Panc1 (cell line): ENCODE results near the gene PNKD. TPM values are rescaled to one million over a fixed set of nuclear protein-coding genes. Genes with fewer than 3 reads are reported as not detected.

Experiments
- ATAC-seq: fragments of 200-7000 bp; cut with Tn5 transposase; 2 replicates; pipeline ENCODE4 v1.9.1; 2020; ENCODE audit warnings: mild to moderate bottlenecking, moderate library complexity
- BruUV-seq: library from RNA; stranded (reverse); fragments of 400-500 nt; replicated peaks from 2 replicates; lab custom pipeline; 2021; lab: Mats Ljungman, UMichigan
- CTCF ChIA-PET: fragments of 300-600 bp; sonication (Branson Sonifier 250); formaldehyde crosslinking; loops from one replicate; lab custom pipeline; 2022; ENCODE audit warnings: antibody characterized with exemption; lab: Charles Lee
- POLR2A ChIA-PET: fragments of 300-600 bp; sonication (Branson Sonifier 250); formaldehyde crosslinking; loops from one replicate; lab custom pipeline; 2022; ENCODE audit warnings: antibody characterized with exemption; lab: Charles Lee
- DNase-seq: peaks from one replicate; pipeline ENCODE4 v3.0.0-alpha.2; 2010; ENCODE audit warnings: low read depth, low spot score
- H3K27ac ChIP-seq: 2 replicates; pipeline ENCODE4 v1.5.1; 2011; ENCODE audit warnings: mild to moderate bottlenecking, low read length, inconsistent platforms
- H3K27me3 ChIP-seq: fragments of 200-500 bp; sonication (Bioruptor generic); 2 replicates; pipeline ENCODE4 v1.6.0; 2014; ENCODE audit warnings: low read length, inconsistent platforms; ENCODE audit not compliant: control insufficient read depth, insufficient read depth
- H3K36me3 ChIP-seq: fragments of 200-500 bp; sonication (Bioruptor generic); 2 replicates; pipeline ENCODE4 v1.5.1; 2014; ENCODE audit warnings: inconsistent platforms, mild to moderate bottlenecking, low read length, moderate library complexity; ENCODE audit not compliant: control insufficient read depth, insufficient read depth
- H3K4me1 ChIP-seq: 2 replicates; pipeline ENCODE4 v1.5.1; 2011; ENCODE audit warnings: inconsistent platforms, mild to moderate bottlenecking, low read length, moderate library complexity; ENCODE audit not compliant: control insufficient read depth, insufficient read depth
- H3K4me3 ChIP-seq, 2 experiments: 2 replicates each; pipeline ENCODE4 v1.5.1; 2011 to 2012; ENCODE audit warnings: low read depth in 2 of 2, low read length in 2 of 2, mild to moderate bottlenecking in 2 of 2, inconsistent platforms in 1 of 2, moderate library complexity in 1 of 2
- H3K9me3 ChIP-seq: fragments of 200-500 bp; sonication (Bioruptor generic); 2 replicates; pipeline ENCODE4 v1.5.1; 2014; ENCODE audit warnings: low read depth, mild to moderate bottlenecking, inconsistent platforms, low read length, moderate library complexity; ENCODE audit not compliant: control insufficient read depth, insufficient read depth
- POLR2AphosphoS5 ChIP-seq: IDR thresholded peaks from 2 replicates; pipeline ENCODE4 v1.6.1; 2012; ENCODE audit warnings: mild to moderate bottlenecking, low read depth, low read length, moderate library complexity
- SIN3A ChIP-seq: IDR thresholded peaks from 2 replicates; pipeline ENCODE4 v1.6.1; 2012; ENCODE audit warnings: low read depth, mild to moderate bottlenecking, low read length, moderate library complexity, borderline replicate concordance; ENCODE audit not compliant: insufficient read depth
- TCF7L2 ChIP-seq: IDR thresholded peaks from 2 replicates; pipeline ENCODE4 v1.6.1; 2011; ENCODE audit warnings: mild to moderate bottlenecking, low read depth, low read length, inconsistent platforms
- in situ Hi-C: cut with HindIII; loops from 2 replicates; pipeline ENCODE4 v1.10.0; 2016; ENCODE audit warnings: low sequenced_read_pairs, low pct_unique_long_range_greater_than_20kb
- intact Hi-C: fragments of 100-400 bp; cut with micrococcal nuclease; formaldehyde crosslinking; loops from one replicate; pipeline ENCODE4 v1.10.0; 2022; ENCODE audit not compliant: unreplicated experiment
- total RNA-seq: library from RNA; stranded (reverse); gene quantifications from one replicate; pipeline ENCODE4 v1.2.1, GENCODE V29; 2021; ENCODE audit not compliant: unreplicated experiment
- TF ChIP-seq, protein P1 (sequence below): fragments of 450-650 bp; IDR thresholded peaks from 2 replicates; pipeline ENCODE4 v1.5.1; 2017; ENCODE audit warnings: mild to moderate bottlenecking
- TF ChIP-seq, protein P2 (sequence below), 2 experiments: IDR thresholded peaks; 2 replicates each; pipeline ENCODE4 v1.6.1; 2011 to 2012; ENCODE audit warnings: low read depth in 2 of 2, control low read depth in 1 of 2, low read length in 1 of 2, mild to moderate bottlenecking in 1 of 2, moderate library complexity in 1 of 2; ENCODE audit not compliant: insufficient read depth in 1 of 2

The PNKD gene
- total RNA-seq, 1 experiment from 2014 or later: 49.0 TPM

GRCh38 chr2:218266316-218266979 is 3.9 kb upstream of the PNKD start:
- Histone ChIP-seq H3K27ac (no peak overlapping the region), H3K36me3 (peaks cover 13% of the 10 kb centered on the region), H3K9me3 (no peaks in the 10 kb centered on the region), H3K4me1 (peaks cover 12% of the 10 kb centered on the region), H3K4me3 (no peak overlapping the region), H3K27me3 (no peaks in the 10 kb centered on the region)
- DNase-seq (no peak), ATAC-seq (no peak)
- ChIA-PET CTCF (interaction anchor here (0.5 kb wide), 1 partner anchor 23 kb away, joined by 4 read pairs; no protein-coding TSS in a partner anchor), POLR2A (no interaction called here)
- BruUV-seq: no TSS peak
- intact Hi-C loops: no loop called here
- TF ChIP-seq, protein P1, sequence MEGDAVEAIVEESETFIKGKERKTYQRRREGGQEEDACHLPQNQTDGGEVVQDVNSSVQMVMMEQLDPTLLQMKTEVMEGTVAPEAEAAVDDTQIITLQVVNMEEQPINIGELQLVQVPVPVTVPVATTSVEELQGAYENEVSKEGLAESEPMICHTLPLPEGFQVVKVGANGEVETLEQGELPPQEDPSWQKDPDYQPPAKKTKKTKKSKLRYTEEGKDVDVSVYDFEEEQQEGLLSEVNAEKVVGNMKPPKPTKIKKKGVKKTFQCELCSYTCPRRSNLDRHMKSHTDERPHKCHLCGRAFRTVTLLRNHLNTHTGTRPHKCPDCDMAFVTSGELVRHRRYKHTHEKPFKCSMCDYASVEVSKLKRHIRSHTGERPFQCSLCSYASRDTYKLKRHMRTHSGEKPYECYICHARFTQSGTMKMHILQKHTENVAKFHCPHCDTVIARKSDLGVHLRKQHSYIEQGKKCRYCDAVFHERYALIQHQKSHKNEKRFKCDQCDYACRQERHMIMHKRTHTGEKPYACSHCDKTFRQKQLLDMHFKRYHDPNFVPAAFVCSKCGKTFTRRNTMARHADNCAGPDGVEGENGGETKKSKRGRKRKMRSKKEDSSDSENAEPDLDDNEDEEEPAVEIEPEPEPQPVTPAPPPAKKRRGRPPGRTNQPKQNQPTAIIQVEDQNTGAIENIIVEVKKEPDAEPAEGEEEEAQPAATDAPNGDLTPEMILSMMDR: no peak
- TF ChIP-seq TCF7L2: no peak
- no peak for TF ChIP-seq POLR2AphosphoS5
- TF ChIP-seq SIN3A: no peak
- TF ChIP-seq, protein P2, sequence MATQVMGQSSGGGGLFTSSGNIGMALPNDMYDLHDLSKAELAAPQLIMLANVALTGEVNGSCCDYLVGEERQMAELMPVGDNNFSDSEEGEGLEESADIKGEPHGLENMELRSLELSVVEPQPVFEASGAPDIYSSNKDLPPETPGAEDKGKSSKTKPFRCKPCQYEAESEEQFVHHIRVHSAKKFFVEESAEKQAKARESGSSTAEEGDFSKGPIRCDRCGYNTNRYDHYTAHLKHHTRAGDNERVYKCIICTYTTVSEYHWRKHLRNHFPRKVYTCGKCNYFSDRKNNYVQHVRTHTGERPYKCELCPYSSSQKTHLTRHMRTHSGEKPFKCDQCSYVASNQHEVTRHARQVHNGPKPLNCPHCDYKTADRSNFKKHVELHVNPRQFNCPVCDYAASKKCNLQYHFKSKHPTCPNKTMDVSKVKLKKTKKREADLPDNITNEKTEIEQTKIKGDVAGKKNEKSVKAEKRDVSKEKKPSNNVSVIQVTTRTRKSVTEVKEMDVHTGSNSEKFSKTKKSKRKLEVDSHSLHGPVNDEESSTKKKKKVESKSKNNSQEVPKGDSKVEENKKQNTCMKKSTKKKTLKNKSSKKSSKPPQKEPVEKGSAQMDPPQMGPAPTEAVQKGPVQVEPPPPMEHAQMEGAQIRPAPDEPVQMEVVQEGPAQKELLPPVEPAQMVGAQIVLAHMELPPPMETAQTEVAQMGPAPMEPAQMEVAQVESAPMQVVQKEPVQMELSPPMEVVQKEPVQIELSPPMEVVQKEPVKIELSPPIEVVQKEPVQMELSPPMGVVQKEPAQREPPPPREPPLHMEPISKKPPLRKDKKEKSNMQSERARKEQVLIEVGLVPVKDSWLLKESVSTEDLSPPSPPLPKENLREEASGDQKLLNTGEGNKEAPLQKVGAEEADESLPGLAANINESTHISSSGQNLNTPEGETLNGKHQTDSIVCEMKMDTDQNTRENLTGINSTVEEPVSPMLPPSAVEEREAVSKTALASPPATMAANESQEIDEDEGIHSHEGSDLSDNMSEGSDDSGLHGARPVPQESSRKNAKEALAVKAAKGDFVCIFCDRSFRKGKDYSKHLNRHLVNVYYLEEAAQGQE (IDR thresholded peaks at IDR 0.05; ENCODE audit: insufficient read depth in 1 of 2, low read depth in 2 of 2, low read length in 1 of 2): no peak
- in situ Hi-C loops: no loop called here

GRCh38 chr2:218267259-218267658 is 3.1 kb upstream of the PNKD start:
- H3K9me3 ChIP-seq: no peaks in the 10 kb centered on the region
- POLR2A ChIA-PET: no interaction called here
- no TSS peak for BruUV-seq
- no peak overlapping the region for H3K4me3 ChIP-seq
- no peak for TF ChIP-seq SIN3A
- TF ChIP-seq POLR2AphosphoS5: no peak
- TF ChIP-seq, protein P1: no peak
- TF ChIP-seq, protein P2 (IDR thresholded peaks at IDR 0.05; ENCODE audit: insufficient read depth in 1 of 2, low read depth in 2 of 2, low read length in 1 of 2): no peak
- TF ChIP-seq TCF7L2: no peak
- H3K27me3 ChIP-seq: no peaks in the 10 kb centered on the region
- H3K36me3 ChIP-seq: peaks cover 13% of the 10 kb centered on the region
- no peak for DNase-seq
- CTCF ChIA-PET: no interaction called here
- ATAC-seq: no peak
- in situ Hi-C loops (no loop called here), intact Hi-C loops (no loop called here)
- no peak overlapping the region for H3K27ac ChIP-seq
- peaks cover 11% of the 10 kb centered on the region for H3K4me1 ChIP-seq
